SK-N-SH treated with all-trans-retinoic acid at 6 μM for 48 hours (cell line): ENCODE results near the gene PPP1R16B.

Source experiments
- ARNTL ChIP-seq: fragments of 450-650 bp; formaldehyde crosslinking; IDR thresholded peaks from 2 replicates; pipeline ENCODE4 v1.5.0; 2020; ENCODE audit warnings: low read depth, mild to moderate bottlenecking, moderate library complexity, borderline replicate concordance
- BACH2 ChIP-seq: fragments of 250-450 bp; sonication (Bioruptor Pico); IDR thresholded peaks from 2 replicates; pipeline ENCODE4 v1.9.0; 2021; ENCODE audit warnings: mild to moderate bottlenecking, borderline replicate concordance
- CSDC2 ChIP-seq: fragments of 250-450 bp; sonication (Bioruptor Pico); IDR thresholded peaks from 2 replicates; pipeline ENCODE4 v1.5.0; 2020; ENCODE audit warnings: mild to moderate bottlenecking, moderate library complexity
- RARB ChIP-seq: fragments of 250-450 bp; sonication (Bioruptor Pico); IDR thresholded peaks from 2 replicates; pipeline ENCODE4 v1.8.0; 2021; ENCODE audit warnings: mild to moderate bottlenecking, moderate library complexity
- TCF4 ChIP-seq: fragments of 250-450 bp; sonication (Bioruptor Pico); IDR thresholded peaks from 2 replicates; pipeline ENCODE4 v1.8.0; 2021; ENCODE audit warnings: mild to moderate bottlenecking, moderate library complexity, borderline replicate concordance
- TOX ChIP-seq: fragments of 250-450 bp; sonication (Bioruptor Pico); IDR thresholded peaks from 2 replicates; pipeline ENCODE4 v1.8.0; 2021; ENCODE audit warnings: mild to moderate bottlenecking, moderate library complexity, borderline replicate concordance
- ZFP30 ChIP-seq: fragments of 450-650 bp; formaldehyde crosslinking; IDR thresholded peaks from 2 replicates; pipeline ENCODE4 v1.5.0; 2022; ENCODE audit warnings: mild to moderate bottlenecking, moderate library complexity
- ZNF565 ChIP-seq: fragments of 450-650 bp; formaldehyde crosslinking; conservative IDR thresholded peaks from 2 replicates; pipeline ENCODE4 v1.5.0; 2020; ENCODE audit warnings: low read depth, mild to moderate bottlenecking, moderate library complexity
- ZNF70 ChIP-seq: fragments of 450-650 bp; formaldehyde crosslinking; IDR thresholded peaks from 2 replicates; pipeline ENCODE4 v1.5.0; 2020; ENCODE audit warnings: mild to moderate bottlenecking, moderate library complexity
- ZNF8 ChIP-seq: fragments of 450-650 bp; formaldehyde crosslinking; IDR thresholded peaks from 2 replicates; pipeline ENCODE4 v1.5.0; 2020; ENCODE audit warnings: mild to moderate bottlenecking, moderate library complexity
- TF ChIP-seq, protein P1 (sequence below): fragments of 250-450 bp; sonication (Bioruptor Pico); IDR thresholded peaks from 2 replicates; pipeline ENCODE4 v1.8.0; 2020; ENCODE audit warnings: mild to moderate bottlenecking, moderate library complexity, borderline replicate concordance
- TF ChIP-seq, protein P2 (sequence below): fragments of 250-450 bp; sonication (Bioruptor Pico); IDR thresholded peaks from 2 replicates; pipeline ENCODE4 v1.5.1; 2020; ENCODE audit warnings: low read depth, mild to moderate bottlenecking, moderate library complexity
- TF ChIP-seq, protein P3 (sequence below): fragments of 250-450 bp; sonication (Bioruptor Pico); IDR thresholded peaks from 2 replicates; pipeline ENCODE4 v1.5.1; 2021; ENCODE audit warnings: mild to moderate bottlenecking, moderate library complexity

DNA sequence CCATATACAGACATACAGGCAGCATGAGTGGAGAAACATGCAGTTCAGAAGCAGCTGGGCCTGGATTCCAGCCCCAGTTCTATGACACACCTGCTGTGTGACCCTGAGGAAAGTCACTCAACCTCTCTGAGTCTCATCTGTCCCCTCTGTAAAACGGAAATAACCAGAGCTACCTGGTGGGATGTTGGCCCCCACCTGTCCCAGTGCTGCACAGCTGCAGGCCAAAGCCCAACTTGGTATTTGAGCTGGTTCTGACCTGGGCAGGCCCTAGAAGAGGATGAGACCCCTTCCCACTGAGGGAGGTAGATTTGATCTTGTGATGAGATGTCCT, 55.5 kb downstream of the PPP1R16B start:
- TF ChIP-seq RARB (CRISPR knock-in tag) (no peak), TOX (CRISPR knock-in tag) (no peak), CSDC2 (CRISPR knock-in tag) (no peak), ZNF8 (CRISPR knock-in tag) (no peak), BACH2 (CRISPR knock-in tag) (no peak), ARNTL (no peak), ZFP30 (no peak), ZNF70 (no peak), ZNF565 (CRISPR knock-in tag) (no peak), TCF4 (CRISPR knock-in tag) (no peak)
- TF ChIP-seq, protein P1, sequence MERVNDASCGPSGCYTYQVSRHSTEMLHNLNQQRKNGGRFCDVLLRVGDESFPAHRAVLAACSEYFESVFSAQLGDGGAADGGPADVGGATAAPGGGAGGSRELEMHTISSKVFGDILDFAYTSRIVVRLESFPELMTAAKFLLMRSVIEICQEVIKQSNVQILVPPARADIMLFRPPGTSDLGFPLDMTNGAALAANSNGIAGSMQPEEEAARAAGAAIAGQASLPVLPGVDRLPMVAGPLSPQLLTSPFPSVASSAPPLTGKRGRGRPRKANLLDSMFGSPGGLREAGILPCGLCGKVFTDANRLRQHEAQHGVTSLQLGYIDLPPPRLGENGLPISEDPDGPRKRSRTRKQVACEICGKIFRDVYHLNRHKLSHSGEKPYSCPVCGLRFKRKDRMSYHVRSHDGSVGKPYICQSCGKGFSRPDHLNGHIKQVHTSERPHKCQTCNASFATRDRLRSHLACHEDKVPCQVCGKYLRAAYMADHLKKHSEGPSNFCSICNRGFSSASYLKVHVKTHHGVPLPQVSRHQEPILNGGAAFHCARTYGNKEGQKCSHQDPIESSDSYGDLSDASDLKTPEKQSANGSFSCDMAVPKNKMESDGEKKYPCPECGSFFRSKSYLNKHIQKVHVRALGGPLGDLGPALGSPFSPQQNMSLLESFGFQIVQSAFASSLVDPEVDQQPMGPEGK (CRISPR knock-in tag) = no peak
- TF ChIP-seq, protein P2, sequence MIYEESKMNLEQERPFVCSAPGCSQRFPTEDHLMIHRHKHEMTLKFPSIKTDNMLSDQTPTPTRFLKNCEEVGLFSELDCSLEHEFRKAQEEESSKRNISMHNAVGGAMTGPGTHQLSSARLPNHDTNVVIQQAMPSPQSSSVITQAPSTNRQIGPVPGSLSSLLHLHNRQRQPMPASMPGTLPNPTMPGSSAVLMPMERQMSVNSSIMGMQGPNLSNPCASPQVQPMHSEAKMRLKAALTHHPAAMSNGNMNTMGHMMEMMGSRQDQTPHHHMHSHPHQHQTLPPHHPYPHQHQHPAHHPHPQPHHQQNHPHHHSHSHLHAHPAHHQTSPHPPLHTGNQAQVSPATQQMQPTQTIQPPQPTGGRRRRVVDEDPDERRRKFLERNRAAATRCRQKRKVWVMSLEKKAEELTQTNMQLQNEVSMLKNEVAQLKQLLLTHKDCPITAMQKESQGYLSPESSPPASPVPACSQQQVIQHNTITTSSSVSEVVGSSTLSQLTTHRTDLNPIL (CRISPR knock-in tag) = no peak
- TF ChIP-seq, protein P3, sequence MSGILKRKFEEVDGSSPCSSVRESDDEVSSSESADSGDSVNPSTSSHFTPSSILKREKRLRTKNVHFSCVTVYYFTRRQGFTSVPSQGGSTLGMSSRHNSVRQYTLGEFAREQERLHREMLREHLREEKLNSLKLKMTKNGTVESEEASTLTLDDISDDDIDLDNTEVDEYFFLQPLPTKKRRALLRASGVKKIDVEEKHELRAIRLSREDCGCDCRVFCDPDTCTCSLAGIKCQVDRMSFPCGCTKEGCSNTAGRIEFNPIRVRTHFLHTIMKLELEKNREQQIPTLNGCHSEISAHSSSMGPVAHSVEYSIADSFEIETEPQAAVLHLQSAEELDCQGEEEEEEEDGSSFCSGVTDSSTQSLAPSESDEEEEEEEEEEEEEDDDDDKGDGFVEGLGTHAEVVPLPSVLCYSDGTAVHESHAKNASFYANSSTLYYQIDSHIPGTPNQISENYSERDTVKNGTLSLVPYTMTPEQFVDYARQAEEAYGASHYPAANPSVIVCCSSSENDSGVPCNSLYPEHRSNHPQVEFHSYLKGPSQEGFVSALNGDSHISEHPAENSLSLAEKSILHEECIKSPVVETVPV (CRISPR knock-in tag) = no peak
